ENCODE measurements around the gene IL12RB1.
"Not testable (repeated sequence)": the region's sequence is repeated elsewhere in the genome, so short reads cannot be mapped to it uniquely, and the experiment has no call there.

IL12RB1 gene

GRCh38 chr19:18089096-18089541 lies 2.4 kb upstream of the IL12RB1 start:
- not testable (repeated sequence) for DNase-seq (ENCODE audit: low spot score)

GRCh38 chr19:18085702-18086457 lies 854 bp downstream of the IL12RB1 start:
- DNase-seq (ENCODE audit: low spot score): no peak

- no peak for DNase-seq (ENCODE audit: low spot score)
These were observed 2.6 kb downstream of the IL12RB1 start for GRCh38 chr19:18083929-18084684.

- no peak for DNase-seq (ENCODE audit: low spot score)
These were observed 12.5 kb downstream of the IL12RB1 start for GRCh38 chr19:18074192-18074591.

DNA sequence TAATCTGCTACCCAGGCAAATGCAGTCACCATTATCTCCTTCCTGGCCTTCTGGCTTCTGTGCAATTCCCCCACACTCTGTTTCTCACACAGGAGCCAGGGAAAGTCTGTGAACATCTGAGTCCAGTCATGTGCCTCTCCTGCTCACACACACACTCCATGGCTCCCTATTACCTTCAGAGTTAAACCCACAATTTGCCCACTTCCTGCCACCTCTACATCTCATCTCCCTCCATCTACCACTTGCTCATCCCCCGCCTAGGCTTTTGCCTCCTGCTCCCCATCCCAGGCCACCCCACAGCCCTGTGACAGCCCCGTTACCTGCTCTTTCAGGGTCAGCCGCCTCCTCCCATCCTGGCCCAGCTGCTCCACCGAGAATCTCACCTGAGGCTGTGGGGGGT lies 13.5 kb downstream of the IL12RB1 start:
- no peak for DNase-seq (ENCODE audit: low spot score)

DNA sequence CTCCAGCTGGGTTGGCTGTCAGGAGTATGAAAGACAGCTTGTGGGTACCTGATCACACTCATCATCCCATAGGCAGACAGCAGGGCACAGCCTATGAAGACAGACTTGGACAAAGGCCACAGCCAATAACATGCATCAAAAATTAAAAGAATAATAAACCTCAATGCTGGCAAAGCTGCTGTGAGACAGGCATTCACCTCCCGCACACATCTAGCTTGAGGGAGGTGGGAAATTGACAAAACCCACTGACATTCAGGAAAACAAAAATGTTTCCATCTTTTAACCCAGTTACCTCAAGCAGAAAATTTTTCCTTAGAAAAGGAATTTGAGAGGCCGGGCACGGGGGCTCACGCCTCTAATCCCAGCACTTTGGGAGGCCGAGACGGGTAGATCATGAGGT lies 14.4 kb downstream of the IL12RB1 start:
- DNase-seq (ENCODE audit: low spot score): no peak

- DNase-seq (ENCODE audit: low spot score): no peak
These were observed 16.6 kb downstream of the IL12RB1 start for GRCh38 chr19:18070181-18070580.

DNA sequence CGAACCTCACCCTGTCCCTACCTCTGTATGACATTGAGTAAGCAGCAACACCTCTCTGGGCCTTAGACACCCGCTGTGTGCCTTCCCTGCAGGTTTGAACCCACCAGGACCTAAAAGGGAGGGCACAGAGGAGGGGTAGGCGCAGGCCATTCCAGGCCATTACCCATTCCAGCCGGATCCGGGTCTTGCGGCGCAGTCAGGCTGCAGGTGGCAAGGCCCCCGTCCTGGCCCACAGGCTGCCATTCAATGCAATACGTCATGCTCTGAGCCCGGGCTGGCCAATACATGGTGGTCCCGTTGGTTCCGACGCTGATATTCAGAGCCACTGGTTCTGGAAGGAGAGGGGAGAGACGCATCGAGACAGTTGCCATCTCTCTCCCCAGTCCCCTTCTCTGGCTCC lies 17.4 kb downstream of the IL12RB1 start:
- no peak for DNase-seq (ENCODE audit: low spot score)

DNA sequence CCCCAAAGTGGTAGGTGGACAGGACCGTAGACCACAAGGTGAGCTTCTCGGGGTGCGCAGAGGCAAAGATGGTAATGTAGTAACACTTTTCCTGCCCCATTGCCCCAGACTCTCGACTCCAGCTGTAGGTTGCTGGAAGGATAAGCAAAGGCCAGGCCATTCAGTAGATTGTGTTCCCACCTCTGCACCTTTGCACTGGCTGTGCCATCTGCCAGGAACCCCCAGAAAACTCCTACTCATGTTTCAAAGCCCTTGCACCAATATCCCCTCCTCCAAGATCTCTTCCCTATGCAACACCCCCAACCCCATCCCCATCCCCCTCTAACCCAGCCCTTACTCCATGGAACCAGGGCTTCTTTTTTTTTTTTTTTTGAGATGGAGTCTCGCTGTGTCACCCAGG lies 18.3 kb downstream of the IL12RB1 start:
- DNase-seq (ENCODE audit: low spot score): no peak

DNA sequence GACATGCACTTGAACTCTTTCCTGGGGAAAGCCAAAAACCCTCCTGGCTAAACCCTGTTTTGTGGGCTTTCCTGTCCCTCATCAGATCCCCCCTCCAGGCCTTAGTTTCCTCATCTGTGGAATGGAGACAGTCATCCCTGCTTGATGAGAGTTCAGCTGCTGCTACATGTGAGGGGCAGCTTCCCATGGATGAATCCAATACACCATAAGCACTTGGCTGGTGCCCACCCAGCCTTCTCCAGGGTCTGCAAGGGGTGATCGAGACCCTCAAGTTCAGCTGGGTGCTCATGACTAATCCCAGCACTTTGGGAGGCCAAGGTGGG lies 21.6 kb downstream of the IL12RB1 start:
- no peak for DNase-seq (ENCODE audit: low spot score)

- no peak for DNase-seq (ENCODE audit: low spot score)
These were observed 23.3 kb downstream of the IL12RB1 start for GRCh38 chr19:18063463-18063862.

- DNase-seq (ENCODE audit: low spot score): no peak
These were observed 24.7 kb downstream of the IL12RB1 start for GRCh38 chr19:18062028-18062427.

DNA sequence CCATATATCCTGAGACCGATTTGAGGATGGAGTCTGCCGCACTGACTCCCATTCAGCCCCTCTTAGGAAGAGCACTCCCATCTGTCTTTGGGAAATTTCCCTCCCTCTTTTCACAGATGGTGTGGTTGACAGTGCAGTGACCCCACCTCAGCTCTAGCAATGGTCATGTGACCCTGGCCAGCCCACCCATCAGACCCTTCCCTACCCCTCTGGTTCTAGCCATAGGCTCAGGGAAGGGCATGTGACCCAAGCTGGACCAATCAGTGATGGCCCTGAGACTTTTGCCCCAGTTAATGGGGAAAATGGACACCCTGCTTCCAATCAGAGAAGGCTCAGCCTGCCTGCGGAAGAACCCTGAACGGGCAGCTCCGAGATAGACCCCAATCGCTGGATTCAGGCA lies 26.3 kb downstream of the IL12RB1 start:
- no peak for DNase-seq (ENCODE audit: low spot score)

GRCh38 chr19:18059902-18060301 lies 26.8 kb downstream of the IL12RB1 start:
- no peak for DNase-seq (ENCODE audit: low spot score)

GRCh38 chr19:18059297-18059696 lies 27.4 kb downstream of the IL12RB1 start:
- no peak for DNase-seq (ENCODE audit: low spot score)

- DNase-seq (ENCODE audit: low spot score): peak; percentile 70
These were observed 28.3 kb downstream of the IL12RB1 start for GRCh38 chr19:18058208-18059009.

DNA sequence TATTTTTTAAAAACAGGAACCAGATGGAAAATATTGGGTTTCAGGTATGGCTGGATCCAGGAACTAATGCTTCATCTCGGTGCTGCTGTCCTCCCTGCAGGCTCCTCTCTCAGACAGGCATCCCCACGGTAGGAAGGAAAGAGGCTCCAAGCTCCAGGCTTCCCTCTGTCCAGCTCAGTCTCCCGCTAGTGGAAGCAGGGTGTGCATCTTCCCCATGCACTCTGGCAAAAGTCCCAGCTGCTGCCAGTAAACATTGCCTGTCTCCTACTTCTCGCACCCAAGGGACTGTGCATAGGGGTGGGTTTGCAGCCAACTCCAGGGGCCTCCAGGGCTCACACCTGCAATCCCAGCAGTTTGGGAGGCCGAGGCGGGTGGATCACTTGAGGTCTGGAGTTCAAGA lies 29.2 kb downstream of the IL12RB1 start:
- no peak for DNase-seq (ENCODE audit: low spot score)

DNA sequence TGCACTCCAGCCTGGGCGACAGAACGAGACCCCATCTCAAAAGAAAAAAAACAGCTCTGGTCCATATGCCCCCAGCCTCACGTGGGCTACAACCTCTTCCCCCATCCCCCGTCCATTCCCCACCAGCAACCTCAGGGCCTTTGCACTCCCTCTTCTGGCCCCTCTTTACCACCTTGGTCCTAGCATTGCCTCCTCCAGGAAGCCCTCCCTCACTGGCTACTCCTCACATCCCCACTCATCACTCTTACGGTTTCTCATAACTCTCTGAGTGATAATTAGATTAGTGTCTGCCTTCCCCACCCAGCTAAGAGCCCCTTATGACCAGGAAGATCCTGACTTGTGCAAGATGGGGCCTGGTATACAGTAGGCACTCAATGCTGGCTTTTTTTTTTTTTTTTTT lies 30.8 kb downstream of the IL12RB1 start:
- no peak for DNase-seq (ENCODE audit: low spot score)

- DNase-seq (ENCODE audit: low spot score): no peak
These were observed 33.0 kb downstream of the IL12RB1 start for GRCh38 chr19:18053576-18054219.

DNA sequence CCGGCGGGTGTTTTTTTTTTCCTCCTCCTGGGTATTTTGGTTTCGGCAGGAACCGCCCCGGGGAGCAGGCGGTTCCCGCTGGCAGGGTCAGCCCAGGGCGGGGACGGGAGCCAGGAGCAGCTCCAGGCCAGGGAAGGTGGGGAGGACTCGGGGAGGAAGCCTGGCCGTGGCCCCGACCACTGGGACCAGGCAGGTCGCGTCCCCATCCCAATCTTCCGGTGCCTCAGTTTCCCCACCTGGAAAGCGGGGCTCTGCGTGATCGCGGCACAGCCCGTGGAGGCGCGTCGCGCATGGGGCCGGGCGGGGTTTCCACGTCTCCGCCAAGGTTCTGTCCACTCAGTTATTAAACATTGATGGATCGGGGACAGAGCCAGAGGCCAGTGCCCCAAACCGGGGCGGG lies 34.8 kb downstream of the IL12RB1 start:
- DNase-seq (ENCODE audit: low spot score): no peak

GRCh38 chr19:18049385-18049784 lies 37.3 kb downstream of the IL12RB1 start:
- no peak for DNase-seq (ENCODE audit: low spot score)

- DNase-seq (ENCODE audit: low spot score): no peak
These were observed 40.5 kb downstream of the IL12RB1 start for GRCh38 chr19:18046059-18046718.

Data from COLO829 (cell line).